HG03432 (cell line): ENCODE data around the gene ZNF414.
A peak's percentile ranks its signal among the peaks of the same experiment; 100 is the strongest.

ENCODE experiments used
- ATAC-seq: cut with Tn5 transposase; IDR thresholded peaks from one replicate; pipeline ENCODE4 v1.9.1; 2021; ENCODE audit warnings: mild to moderate bottlenecking, moderate library complexity; ENCODE audit not compliant: unreplicated experiment

Gene ZNF414

GRCh38 chr19:8491574-8491973 is 22.4 kb downstream of the ZNF414 start:
- no peak for ATAC-seq

- no peak for ATAC-seq
These were observed 23.1 kb downstream of the ZNF414 start for GRCh38 chr19:8490873-8491272.

- ATAC-seq, result no peak
These were observed 23.6 kb downstream of the ZNF414 start for GRCh38 chr19:8490395-8490760.

GRCh38 chr19:8489561-8490394 is 24.2 kb downstream of the ZNF414 start:
- no peak for ATAC-seq

- no peak for ATAC-seq
These were observed 25.6 kb downstream of the ZNF414 start for GRCh38 chr19:8488365-8488764.

- ATAC-seq, result peak; percentile 58
These were observed 26.7 kb downstream of the ZNF414 start for GRCh38 chr19:8487137-8487851.

GRCh38 chr19:8486661-8487136 is 27.3 kb downstream of the ZNF414 start:
- ATAC-seq, result no peak

GRCh38 chr19:8485561-8486371 is 28.2 kb downstream of the ZNF414 start:
- no peak for ATAC-seq

GRCh38 chr19:8484331-8484894 is 29.6 kb downstream of the ZNF414 start:
- no peak for ATAC-seq

- ATAC-seq, result no peak
These were observed 30.8 kb downstream of the ZNF414 start for GRCh38 chr19:8483165-8483564.

- ATAC-seq, result no peak
These were observed 31.3 kb downstream of the ZNF414 start for GRCh38 chr19:8482696-8483095.

GRCh38 chr19:8481616-8482015 is 32.4 kb downstream of the ZNF414 start:
- no peak for ATAC-seq

GRCh38 chr19:8481201-8481600 is 32.8 kb downstream of the ZNF414 start:
- ATAC-seq, result no peak

- no peak for ATAC-seq
These were observed 35.4 kb downstream of the ZNF414 start for GRCh38 chr19:8478598-8478997.

- no peak for ATAC-seq
These were observed 36.1 kb downstream of the ZNF414 start for GRCh38 chr19:8477889-8478288.

- no peak for ATAC-seq
These were observed 37.4 kb downstream of the ZNF414 start for GRCh38 chr19:8476524-8476923.

- no peak for ATAC-seq
These were observed 39.0 kb downstream of the ZNF414 start for GRCh38 chr19:8475005-8475404.

GRCh38 chr19:8473648-8474476 is 40.1 kb downstream of the ZNF414 start:
- ATAC-seq, result peak; percentile 58

- ATAC-seq, result no peak
These were observed 44.2 kb downstream of the ZNF414 start for GRCh38 chr19:8469613-8470368.
